NCI-H446 treated with DMSO at 0.1 percent for 48 hours (cell line): ENCODE measurements around the gene PDSS2.

Source experiments
- DNase-seq: peaks from one replicate; lab custom pipeline; 2025; lab: John Stamatoyannopoulos, UW

The PDSS2 gene

DNA sequence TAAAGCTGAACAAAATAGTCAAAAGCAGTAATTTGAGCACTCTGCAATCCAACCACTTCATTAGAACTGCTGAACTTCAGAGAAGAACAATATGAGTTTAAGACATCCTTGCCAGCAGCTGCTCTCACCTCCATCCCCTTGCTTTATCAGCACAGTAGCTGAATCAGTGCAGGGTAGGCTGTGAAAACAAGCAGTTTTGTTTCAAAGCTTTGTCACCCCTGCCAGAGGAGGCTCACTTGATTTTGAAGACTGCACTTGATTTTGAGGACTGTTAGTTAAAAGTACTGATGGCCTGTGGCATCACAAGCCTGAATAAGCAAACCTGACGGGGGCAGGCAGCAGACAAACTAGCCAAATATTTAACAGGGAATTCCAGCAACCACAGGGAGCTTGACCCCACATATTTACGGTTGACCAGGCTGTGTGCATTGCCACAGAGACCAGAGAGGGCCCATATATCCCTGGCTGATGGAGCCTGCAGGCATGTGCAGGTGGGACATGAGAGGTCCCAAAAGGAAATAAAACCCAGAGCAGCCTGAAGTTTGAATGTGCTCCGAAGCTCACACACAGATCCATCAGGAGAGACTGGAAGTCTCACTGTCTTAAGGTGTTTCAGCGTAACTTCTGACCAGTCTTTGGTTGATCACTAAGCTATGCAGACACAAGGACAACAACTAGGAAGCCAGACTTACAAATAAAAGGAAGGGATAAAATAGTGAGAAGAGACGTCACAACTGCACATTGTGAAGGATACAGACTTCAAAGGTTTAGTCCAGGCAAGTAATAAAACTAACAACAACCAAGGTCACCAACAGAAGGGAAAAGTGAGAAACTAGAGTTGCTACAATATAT, 97.4 kb downstream of the PDSS2 start:
- DNase-seq = no peak

DNA sequence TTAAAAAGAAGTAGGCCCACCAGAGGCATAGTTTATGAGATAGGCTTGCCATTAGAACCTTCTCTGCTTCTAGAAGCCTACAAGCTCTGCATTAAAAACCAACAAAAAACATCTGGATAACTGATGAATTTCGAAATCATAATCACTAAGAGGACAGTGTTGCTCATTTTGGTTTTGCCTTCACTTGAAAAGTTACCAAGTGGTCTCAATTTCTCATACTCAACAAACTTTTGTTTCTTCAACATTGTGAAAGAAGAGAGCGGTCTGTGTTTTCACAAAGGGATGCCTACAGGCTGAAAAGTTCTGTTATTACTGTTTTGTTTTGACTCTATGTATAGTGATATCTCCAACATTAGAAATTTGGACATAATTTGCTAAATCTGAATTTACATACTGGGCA, 98.9 kb downstream of the PDSS2 start:
- DNase-seq = no peak

DNA sequence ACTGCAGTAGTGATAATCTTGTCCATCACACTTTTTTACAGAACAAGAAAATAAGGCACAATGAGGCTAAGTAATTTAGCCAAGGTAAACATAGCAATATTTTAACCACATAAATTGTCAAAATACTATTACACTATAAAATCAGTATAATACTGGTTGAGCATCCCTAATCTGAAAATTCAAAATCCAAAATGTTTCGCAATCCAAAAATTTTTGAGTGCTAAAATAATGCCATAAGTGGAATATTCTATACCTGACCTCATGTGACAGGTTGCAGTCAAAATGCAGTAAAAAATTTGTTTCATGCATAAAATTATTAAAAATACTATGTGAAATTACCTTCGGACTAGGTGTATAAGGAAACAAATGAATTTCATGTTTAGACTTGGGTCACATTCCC, 101.5 kb downstream of the PDSS2 start:
- no peak for DNase-seq

DNA sequence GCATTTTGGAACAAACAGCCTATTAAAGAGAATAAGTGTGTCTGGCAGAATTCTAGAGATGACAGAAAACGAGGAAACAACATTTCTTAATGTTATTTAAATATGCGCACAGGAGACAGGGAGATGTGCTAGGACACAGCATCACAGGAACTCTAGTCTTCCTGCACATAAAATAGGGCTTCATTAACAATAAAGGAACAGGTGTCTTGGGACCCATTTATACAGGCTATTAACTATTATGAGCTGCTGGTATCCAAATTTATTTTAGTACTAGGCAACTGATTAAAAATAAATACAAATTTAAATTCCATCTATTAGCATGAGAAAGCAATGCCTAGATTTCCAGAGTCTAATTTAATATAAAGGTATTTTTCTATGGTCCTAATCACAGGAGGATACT, 102.3 kb downstream of the PDSS2 start:
- DNase-seq = no peak

DNA sequence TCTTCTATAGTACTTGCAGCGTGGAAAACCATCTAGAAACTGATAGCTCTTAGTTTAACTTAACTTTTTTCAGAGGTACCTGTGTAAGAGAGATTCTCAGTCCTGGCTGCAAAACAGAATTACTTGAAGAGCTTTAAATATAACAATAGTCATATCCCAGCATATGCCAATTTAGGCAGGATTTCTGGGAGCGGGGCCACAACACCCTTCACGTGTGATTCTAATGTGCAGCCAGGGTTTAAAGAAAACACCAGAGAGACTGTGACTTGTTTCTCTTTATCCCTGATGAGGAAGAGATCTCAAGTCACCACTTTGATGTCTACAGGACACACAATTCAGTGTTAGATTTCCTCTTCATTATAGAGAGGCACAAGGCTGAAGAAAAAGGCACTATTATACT, 103.7 kb downstream of the PDSS2 start:
- no peak for DNase-seq

DNA sequence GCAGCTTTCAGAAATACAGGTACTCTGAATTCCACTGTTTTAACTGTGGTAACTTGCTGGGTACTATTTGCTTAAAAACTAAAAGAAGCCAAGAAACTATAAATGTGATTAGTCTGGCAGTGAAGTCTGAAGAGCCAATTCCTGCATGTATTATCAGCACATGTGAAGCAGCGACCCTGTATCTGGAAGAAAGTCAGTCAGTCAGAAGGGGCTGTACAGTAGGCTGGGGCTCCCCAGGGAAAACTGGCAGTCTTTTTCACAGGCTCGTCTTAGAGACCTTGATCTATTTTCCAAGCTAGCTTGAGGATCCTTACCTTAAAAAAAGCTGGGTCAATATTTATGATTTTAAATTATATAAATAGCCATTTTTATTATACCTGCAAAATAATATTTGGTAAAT, 104.9 kb downstream of the PDSS2 start:
- DNase-seq = no peak

DNA sequence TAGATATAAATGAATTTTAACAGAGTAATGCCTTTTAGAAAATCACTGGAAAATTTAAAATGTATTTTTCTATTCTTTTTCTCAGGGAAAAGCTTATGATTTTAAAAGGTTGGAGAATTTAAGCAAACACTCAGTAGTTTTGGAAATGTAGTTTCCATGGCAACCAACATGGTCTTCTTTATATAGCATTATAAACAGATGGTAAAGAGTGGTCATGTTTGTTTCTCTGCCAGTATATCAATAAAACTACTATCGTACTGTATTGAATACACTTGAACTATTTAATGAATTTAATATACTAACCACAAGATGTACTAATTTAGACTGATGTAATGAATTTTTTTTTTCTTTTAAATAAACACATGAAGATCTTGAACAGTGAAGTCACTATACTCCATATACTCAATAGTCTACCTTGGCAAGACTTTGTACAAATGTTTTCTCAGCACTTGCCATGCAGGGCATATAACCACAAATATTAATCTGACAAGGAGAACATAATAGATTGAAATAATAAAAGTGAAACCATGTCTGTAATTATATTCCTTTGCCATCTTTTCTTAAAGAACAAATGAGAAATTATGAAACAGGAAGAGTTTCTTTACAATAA, 105.5 kb downstream of the PDSS2 start:
- no peak for DNase-seq

DNA sequence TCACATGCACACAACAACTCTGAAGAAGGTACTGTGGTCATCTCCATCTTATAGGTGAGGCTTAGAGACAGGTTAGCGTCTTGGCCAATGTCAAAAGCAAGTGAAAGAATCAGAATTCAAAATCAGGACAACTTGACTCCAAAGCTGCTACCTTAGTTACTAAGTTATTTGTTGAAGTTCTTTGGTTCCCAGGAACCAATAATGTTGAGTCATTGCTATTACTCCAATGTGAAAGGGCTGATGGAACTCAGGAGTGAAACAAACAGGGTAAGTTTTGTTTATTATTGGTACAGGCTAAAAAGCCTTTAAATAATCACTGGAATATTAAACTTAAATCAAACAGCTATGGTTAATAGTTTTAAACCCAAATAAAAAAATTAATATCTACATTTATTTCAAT, 111.1 kb downstream of the PDSS2 start:
- no peak for DNase-seq

DNA sequence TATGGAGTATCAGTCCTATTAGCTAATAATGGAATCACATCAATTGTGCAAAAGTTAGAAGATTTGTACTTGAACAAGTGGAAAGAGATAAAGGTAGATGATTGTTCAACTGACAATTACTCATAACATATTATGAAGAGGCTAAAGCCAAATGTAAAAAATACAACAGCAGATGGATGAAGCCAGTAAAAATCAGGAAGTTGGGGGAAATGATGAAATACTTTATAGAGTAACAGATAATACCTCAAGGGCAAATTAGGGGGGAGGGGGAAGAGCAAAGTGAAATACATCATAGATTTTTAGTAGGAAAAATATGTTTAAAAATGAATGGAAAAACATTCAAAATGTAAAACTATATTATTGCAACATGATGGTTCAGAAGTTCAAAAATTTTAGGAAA, 114.0 kb downstream of the PDSS2 start:
- DNase-seq = no peak

DNA sequence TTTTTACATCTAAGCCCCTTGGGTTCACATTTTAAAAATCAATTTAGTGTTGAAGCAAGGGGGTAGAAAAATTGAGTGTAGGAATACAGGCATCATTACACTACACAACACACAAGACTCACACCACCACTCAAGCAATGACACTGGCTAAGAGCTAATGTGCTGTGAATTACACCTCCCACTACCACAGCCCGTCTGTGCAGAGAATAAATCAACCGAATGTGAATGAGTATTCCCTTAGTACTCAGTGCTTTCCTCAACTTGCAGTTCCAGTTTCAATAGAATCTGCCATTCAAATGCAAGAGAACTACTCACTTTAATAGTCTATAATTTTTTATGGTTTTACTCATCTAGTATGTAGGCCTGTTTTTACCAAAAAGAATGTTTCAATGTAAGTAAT, 114.4 kb downstream of the PDSS2 start:
- no peak for DNase-seq

DNA sequence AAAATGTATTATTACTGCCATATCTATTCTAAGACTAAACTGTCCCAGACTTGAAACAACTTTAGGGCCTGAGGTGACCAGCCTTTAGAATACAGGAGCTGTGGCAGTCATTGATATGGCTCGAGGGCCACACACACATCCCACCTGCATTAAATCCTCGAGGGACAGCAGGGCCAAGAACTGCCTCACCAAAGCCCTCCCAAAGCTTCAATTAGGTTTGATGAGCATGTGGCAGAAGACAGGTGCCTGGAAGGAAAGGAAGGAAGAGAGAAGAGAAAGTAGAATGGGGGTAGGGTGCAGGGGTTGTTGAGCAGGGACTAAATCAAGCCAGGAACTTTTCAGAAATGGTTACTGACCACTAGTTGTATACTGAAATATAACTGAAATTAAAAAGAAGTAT, 115.0 kb downstream of the PDSS2 start:
- no peak for DNase-seq

DNA sequence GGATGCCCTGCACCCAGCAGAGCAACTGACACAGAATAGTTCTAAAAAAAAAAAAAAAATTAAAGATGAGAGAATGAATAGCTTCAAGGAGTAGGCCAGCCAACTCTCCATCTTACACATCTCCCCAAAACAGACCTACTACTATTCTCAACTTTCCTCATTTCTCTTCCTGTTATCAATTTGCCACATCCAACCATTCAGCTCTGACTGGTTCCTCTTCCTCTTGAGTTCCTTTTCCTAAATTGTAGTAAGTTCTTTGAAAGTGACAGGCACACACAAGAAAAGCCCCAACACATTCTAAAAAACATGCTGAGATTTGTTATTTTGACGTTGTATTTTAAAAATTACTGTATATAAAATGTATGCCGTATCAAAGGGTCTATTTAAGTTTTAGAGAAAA, 117.2 kb downstream of the PDSS2 start:
- no peak for DNase-seq

DNA sequence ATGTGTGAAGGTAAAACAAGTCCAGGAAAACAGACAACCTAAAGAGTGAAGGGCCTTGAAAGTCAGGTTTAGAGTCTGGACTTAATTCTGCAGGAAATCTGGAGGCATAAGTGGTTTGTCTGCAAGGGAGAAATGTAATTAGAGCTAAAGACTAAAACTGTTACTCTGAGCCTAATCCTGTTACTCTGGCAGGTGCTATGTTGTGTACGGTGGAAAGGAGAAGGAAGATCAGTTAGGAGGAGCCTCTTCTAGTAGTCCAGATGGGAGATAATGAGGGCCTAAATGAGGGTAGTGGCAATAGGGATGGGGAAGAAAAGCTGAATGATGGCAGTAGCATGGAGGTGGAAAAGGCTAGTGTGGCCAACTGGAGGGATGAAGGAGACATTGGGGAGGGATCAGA, 118.5 kb downstream of the PDSS2 start:
- no peak for DNase-seq

DNA sequence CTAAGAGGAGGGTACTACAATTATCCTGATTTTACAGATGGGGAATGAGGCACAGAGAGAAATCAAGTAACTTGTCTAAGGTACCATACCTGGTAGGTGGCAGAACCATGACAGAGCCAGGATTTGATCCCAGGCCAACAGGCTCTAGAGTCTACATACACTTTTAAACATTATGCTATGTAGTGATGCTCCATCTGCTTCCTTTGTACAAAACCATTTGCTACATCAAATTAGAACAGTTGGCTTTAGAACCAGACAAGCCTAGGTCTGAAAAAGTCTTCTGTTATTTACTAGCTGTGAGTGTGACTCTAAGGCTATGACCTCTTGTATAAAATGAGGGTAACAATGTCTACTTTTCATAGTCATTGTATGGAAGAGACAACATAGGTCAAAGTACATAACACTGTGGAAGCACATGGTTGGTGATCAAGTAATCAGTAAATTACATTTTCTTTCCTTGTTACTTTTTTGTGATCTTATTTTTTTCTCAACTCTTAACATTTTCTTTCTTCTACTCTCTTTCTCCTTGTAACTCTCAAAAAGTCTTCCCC, 122.1 kb downstream of the PDSS2 start:
- DNase-seq = no peak

DNA sequence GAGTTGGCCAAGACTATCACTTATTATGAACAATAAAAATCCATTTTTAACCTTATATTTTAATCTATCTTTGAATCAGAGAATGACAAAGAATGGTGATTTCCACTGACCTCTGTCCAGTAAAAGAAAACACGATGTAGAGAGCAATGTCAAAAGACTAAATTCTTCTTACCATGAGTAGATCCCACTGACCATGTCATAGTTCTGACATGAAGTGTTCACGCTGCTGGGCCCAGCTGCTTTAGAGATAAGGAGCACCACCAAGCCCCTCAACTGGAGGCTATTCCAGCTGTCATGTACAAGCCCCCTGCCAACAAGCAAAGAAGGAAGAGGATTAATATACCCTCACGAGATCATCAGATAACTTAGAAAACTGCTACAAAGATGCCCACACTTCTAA, 125.3 kb downstream of the PDSS2 start:
- no peak for DNase-seq

DNA sequence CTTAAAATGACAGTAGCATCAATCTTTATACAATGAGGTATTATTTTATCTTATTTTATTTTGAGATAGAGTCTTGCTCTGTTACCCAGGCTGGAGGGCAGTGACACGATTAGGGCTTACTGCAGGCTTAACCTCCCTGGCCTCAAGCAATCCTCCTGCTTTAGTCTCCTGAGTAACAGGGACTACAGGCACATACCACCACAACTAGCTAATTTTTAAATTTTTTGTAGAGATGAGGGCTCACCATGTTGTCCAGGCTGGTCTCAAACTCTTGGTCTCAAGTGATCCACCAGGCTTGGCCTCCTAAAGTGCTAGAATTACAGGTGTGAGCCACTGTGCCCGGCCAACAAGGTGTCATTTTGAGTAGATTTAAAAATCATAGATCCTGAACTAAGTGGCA, 125.9 kb downstream of the PDSS2 start:
- DNase-seq = no peak

DNA sequence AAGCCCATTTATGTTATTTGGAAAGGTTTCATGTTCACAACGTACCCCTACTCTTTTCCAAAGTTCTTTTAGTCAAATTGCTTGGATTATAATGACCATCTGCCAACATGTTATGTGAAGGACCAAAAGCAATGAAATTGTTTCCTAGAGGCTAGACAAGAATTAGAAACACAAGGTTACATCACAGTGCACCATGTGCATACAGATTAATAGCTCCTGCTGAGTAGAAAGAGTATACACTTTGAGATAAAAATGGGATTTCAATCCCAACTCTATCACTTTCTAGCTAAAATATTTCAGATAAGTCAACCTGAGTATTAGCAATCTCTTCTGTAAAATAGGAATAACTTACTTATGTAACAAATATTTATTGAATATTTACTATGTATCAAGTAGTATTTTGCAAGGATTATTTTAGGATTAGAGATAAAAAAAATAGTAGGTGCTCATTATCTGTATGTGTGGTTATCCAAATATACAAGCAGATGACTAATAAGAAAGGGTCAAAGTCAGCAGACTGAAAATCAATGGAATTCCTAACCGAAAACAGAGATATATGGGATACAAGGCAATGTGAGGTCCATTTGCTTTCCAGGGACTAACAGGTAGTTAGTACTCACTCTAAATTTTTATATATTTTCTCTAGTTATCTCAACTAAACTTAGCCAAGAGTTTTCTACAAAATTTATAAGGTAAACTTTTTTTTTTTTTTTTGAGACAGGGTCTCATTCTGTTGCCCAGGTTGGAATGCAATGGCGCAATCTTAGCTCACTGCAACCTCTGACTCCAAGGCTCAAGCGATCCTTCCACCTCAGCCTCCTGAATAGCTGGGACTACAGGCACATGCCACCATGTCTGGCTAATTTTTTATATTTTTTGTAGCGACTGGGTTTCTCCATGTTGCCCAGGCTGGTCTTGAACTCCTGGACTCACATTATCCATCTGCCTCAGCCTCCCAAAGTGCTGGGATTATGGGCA, 127.7 kb downstream of the PDSS2 start:
- DNase-seq = no peak

DNA sequence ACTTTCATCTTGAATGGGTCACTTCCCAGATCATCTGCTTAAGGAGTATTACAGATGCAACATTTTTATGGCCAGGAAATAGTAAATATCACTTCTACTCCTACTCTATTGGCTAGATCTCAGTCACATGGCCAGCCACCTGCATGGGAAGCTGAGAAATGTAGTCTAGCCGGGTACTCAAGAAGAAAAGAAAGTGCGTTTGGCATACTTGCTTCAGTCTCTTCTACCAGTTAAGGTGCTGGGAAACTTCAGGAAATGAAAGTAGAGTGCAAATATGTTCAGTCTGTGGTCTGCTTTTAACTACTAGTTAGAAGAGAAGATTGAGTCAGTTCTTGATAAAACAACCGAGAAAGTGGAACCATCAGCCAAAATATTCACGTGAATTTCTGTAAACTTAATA, 129.2 kb downstream of the PDSS2 start:
- DNase-seq = no peak

DNA sequence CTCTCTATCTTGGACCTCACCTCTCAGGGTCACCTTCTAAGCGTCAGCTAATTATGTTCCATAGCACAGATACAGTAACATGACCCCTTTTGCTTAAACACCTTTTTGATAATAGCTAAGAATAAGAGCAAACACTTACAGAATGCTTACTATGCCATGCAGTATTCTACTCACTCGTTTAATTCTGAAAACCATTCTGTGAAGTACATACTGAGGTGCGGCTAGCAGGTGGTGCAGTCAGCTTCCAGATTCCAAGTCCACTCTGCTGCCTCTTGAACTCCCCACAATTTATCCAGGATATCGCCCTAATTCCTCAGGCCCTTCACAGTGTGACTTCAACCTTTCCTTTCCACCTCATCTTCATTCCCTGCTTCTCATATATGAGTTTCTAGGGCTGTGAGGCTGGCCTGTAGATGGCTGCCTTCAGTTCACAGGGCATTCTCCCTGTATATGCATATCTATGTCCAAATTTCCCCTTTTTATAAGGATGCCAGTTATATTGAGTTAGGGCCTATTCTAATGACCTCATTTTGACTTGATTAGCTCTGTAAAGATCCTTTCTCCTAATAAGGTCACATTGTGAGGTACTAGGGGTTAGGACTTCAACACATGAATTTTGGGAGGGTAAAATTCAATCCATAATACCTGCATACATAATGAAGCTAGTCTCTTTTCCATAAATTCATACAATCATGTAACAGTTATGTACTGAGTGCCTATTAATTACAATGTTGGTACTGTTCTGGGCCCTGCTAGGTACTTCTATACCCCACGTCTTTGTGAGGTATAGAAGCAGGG, 130.1 kb downstream of the PDSS2 start:
- DNase-seq = no peak

DNA sequence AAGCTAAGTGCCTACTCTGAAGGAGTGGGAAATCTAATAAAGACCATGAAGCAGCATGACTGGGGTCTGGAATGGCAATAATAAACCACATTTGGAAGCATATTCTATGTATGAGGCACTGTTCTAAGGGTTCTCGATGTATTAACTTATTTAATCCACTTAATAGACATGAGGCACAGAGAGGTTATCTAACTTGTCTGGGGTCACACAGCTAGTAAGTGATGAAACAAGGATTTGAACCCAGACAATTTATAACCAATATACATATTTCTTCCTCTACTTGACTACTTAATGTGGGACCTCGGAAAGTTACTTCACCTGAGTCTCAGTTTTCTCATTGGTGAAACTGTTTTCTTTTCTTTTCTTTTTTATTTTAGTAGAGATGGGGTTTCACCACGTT, 131.3 kb downstream of the PDSS2 start:
- DNase-seq = no peak

DNA sequence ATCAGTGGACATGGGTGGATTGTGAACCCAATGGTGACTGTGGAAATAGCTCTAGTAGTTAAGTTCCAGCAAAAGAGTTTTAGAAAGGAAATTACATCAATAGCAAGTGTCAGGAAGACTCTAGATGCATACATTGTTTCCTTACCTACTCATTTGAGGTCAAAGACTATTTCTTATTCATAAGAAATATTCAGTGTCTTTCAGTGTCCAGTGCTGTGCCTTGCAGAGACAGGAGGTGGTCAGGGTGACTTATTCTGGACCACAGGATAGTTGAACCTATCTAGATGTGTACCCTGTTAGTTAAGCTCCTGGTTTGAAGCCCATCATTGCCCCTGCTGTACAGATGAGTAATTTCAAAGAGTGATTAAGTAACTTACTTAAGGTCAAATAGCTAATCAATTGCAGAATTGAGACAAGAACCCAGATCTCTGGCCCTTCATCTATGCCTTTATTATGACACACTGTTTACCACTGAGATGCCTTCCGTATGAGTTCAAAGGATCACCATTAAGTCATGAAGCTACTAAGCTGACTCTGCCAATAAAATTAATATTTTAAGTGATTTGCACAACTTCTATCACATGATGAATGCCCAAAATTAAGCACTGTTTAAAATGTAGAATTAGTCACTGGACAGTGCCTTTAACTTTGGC, 136.1 kb downstream of the PDSS2 start:
- DNase-seq = no peak
